HG03520 (cell line): ENCODE results near the gene OGFOD3.
"Not testable (repeated sequence)": the region's sequence is repeated elsewhere in the genome, so short reads cannot be mapped to it uniquely, and the experiment has no call there.

Experiments
- ATAC-seq: cut with Tn5 transposase; IDR thresholded peaks from one replicate; pipeline ENCODE4 v1.9.1; 2021; ENCODE audit warnings: mild to moderate bottlenecking, moderate library complexity; ENCODE audit not compliant: unreplicated experiment

Gene OGFOD3

DNA sequence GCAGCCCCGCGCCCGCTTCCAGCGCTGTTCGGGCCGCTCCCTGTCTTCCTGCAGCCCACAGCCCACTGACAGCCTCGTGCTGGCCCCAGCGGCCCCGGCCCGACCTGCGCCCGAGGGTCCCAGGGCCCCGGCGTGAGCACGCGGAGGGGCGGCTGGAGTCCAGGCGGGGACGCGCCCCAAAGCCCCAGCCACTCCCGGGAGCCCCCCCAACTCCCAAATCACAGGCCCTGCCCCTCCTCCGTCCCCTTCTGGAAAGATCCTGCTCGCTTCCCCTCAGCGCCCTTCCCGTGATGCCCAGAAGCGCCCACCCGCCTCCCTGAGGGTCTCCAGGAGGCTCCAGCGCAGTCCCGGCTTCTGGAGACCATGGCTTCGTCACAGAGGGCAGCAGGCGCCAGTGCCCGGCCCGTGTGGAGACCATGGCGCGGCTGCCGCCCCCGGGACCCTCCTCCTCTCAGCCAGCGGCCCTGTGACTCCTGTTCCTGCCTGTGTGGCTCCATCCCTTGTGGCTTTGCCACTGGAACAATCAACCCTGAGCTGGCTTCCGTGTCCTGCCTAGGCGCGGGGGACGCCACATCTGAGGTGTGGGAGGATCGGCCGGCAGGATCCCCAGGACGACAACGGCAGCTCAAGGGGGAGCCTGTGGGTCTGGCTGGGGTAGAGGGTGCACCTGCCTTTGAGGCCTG lies 42.9 kb downstream of the OGFOD3 start:
- no peak for ATAC-seq

DNA sequence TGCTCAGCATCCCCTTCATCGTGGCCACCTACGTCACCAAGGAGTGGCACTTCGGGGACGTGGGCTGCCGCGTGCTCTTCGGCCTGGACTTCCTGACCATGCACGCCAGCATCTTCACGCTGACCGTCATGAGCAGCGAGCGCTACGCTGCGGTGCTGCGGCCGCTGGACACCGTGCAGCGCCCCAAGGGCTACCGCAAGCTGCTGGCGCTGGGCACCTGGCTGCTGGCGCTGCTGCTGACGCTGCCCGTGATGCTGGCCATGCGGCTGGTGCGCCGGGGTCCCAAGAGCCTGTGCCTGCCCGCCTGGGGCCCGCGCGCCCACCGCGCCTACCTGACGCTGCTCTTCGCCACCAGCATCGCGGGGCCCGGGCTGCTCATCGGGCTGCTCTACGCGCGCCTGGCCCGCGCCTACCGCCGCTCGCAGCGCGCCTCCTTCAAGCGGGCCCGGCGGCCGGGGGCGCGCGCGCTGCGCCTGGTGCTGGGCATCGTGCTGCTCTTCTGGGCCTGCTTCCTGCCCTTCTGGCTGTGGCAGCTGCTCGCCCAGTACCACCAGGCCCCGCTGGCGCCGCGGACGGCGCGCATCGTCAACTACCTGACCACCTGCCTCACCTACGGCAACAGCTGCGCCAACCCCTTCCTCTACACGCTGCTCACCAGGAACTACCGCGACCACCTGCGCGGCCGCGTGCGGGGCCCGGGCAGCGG lies 43.6 kb downstream of the OGFOD3 start:
- ATAC-seq, result no peak

DNA sequence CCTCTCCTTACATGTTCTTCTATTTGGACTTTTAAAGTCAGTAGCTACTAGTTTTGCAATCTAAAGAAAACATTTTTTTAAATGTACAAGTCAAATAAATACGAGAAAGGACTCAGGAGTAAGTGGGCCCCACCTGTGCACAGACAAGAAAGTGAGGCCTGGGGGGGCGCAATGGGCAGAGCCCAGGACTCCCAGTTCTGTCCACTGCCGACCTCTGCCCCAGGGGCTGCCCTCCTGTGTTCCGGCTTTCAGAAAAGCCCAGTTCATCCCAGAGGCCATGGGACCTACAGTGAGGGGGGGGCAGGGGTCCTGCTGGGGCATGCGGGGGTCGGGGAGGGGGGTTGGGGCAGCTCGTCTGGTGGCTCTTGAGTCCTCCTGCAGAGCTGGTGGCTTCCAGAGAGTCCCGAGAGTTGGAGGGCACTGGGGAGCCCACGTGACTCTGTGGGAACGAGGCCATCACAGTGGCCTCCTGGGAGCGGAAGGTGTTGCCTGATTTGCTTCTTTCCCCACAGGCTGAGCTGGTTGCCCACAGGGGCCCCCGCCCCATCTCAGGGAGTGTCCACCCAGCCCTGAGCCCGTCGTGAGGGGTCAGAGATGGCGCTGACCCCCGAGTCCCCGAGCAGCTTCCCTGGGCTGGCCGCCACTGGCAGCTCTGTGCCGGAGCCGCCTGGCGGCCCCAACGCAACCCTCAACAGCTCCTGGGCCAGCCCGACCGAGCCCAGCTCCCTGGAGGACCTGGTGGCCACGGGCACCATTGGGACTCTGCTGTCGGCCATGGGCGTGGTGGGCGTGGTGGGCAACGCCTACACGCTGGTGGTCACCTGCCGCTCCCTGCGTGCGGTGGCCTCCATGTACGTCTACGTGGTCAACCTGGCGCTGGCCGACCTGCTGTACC lies 44.4 kb downstream of the OGFOD3 start:
- ATAC-seq, result no peak

DNA sequence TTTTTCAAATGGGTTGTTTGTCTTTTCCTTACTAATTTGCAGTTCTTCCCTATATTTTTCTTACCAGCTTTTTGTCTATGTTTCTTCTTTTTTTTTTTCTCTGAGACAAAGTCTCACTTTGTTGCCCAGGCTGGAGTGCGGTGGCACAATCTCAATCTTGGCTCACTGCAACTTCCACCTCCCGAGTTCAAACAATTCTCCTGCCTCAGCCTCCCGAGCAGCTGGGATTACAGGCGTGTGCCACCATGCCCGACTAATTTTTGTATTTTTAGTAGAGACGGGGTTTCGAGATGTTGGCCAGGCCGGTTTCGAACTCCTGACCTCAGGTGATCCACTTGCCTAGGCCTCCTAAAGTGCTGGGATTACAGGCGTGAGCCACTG lies 45.3 kb downstream of the OGFOD3 start:
- ATAC-seq, result not testable (repeated sequence)

DNA sequence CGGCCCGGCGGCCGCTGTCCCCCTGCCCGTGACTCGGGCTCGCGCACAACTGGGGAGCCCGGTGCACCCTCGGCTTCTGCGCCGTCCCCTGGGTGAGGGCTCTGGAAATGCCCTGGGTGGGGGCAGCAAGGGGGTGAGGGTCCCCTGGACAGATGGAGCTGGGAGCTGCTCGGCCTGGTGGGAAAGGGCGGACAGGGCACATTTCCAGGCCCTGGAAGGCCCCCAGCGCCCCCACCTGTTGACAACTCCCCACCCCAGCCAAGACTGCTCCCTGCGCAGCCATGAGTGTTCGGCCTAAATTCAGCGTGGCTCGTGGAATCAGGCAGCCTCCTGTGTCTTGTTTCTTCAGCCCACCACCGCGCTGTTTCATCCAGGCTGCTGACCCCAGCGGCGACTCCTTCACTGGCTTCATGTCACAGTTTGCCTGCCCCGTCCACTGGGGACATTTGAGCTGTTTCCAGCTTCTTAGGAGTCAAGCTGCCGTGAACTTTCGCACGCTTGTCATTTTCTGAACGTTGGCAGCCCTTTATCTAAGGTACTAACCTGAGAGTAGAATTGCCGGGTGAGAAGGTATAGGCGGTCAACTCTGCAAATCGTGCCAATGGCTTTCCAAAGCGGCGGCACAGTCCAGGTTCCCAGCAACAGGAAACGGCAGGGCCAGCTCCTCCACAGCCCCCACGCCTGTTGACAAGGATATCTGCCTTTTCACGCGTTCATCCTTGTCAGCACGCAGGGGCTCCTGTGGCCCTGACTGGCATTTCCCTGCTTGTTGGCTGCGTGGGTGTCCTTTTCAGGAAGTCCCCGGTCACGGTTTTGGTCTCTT lies 45.9 kb downstream of the OGFOD3 start:
- ATAC-seq, result no peak

DNA sequence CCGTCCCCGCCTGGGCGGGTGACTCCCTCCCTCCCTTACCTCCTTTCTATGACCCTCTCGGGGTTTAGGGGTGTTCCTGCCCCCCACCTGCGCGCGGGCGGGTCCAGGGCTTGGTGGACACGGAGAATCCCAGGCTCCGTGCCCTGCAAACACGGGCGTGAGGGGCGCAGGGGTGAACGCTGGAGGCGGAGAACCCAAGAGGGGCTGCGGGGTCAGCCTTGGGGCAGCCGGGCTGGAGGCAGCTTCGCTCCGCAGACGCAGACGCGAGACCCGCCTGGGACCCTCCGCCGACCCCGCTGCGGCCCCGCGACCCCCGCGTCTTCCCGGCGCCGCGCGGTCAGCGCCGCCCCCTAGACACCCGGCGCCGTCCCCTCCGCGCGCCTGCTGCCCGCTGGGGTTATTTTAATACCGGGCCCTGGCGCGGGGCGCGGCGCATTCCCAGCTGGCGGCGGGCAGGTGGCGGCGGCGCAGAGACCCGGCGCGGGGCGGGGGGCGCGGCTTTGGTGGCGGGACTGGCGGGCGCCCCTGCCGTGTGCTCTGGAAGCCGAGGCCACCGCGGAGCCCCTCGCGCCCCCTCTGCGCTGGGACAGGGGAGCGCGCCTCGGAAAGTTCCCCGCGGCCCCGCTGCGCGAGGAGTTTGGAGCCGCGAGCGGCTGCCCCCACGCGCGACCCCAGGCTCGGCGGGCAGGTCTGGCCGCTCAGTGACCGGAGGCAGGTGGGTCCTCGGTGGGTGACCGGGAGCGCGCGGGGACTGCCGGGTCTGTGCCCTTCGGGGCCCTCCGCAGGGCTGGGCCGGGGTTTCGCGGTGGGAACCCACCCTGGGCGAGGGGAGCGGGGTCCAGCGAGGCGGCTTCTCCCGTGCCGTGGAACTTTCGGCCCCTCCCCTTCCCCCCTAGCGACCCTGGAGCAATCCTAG lies 46.8 kb downstream of the OGFOD3 start, which contains the start of gene UTS2R:
Gene UTS2R (plus strand): TSS at position 433 of the 916 bp plus-strand sequence. CDS start 2,560 bp downstream, outside the sequence.
- ATAC-seq, result no peak

DNA sequence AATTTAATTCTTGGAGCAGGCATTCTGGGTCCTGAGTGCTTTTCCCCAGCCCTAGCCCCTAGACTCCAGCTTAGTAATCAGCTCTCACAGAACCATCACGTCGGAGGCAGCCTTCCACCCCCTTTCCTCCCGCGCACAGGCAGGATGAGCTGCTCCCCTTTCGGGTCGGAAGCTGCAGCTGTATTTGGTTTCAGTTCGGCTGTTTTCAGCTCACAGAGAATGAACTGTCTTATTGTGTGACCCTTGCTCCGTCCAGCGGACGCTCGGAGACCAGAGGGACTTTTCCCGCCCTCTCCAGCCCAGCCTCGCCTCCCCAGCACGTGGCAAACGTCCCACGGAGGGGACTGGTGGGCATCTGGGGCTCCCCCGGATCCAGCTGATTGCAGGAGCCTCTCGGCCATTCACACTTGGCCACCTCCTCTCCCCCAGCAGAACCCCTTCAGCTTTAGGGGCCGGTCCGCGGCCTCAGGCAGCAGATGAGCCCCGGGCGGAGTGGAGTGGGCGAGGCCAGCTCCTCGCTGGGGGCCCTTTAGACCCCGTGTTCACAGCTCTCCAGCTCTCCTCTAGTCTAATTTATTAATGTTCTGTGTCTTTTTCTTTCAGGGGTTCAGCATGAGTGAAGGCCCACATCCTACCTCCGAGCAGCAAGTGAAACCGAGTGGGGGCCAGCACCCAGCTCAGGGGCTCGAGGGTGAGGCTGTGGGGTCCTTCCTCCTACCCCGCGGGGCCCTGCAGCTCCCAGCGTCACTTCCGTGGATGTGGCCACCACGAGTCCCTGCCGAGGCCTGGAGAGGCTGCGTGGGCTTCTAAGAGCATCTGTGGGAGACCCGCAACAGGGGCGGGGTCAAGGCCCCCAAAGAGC lies 47.7 kb downstream of the OGFOD3 start:
- no peak for ATAC-seq

DNA sequence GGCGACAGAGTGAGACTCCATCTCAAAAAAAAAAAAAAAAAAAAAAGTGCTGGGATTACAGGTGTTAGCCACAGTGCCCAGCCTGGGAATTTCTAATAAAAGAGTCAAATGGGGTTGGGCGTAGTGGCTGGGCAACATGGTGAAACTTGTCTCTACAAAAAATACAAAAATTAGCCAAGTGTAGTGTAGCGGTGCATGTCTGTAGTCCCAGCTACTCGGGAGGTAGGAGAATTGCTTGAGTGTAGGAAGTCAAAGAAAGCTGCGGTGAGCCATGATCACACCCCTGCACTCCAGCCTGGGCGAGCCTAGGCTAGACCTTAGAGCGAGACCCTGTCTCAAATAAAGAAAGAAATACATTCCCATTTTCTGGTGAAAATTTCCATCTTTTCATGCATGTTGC lies 49.2 kb downstream of the OGFOD3 start:
- ATAC-seq, result no peak

DNA sequence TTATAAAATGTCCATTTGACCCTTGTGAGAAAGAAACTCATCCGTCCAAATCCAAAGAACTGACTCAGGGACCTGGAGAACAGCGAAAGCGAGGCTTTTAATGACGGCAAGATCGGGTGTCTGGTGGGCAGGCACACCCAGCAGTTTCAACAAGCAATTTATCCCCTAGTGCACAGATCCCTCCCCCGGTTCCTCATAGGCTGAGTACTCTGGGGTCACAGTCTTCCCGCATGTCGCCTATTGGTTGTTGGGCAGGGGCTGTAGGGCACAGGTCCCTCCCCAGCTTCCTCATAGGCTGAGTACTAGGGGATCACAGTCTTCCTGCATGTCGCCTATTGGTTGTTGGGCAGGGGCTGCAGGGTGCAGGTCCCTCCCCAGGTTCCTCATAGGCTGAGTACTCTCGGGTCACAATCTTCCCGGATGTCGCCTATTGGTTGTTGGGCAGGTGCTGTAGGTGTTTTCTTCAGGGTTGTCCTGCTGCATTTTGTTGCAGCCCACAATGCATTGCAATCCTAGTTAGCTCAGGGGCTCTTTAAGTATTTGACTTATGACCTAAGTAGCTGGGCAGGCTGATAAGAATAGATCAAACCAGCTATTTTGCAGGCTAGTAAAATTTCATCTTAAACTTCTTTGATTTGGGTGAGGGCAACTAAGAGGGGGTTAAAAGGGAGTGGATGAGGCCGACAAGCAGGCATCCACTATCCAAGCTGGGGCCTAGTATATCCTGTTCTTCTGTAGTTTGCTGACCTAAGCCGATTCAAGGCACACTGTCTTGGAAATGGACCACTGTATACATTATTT lies 50.5 kb downstream of the OGFOD3 start:
- no peak for ATAC-seq

DNA sequence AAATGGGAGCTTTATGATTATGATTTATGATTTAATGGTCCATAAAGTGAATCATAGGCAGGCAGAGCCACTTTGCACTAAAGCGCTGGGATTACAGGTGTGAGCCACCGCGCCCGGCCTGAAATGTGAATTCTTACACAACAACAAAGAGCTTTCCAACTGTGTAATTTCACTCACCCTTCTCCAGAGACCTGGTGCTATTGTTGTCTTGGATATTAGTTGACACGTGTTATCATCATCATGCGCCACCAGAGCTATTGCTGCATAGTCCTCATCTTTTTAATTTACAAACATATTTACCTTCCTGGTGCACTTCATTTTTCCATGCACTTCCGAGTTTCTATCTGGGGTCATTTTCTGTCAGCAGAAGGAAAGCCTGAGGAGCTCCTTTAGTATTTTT lies 51.6 kb downstream of the OGFOD3 start:
- ATAC-seq, result no peak

DNA sequence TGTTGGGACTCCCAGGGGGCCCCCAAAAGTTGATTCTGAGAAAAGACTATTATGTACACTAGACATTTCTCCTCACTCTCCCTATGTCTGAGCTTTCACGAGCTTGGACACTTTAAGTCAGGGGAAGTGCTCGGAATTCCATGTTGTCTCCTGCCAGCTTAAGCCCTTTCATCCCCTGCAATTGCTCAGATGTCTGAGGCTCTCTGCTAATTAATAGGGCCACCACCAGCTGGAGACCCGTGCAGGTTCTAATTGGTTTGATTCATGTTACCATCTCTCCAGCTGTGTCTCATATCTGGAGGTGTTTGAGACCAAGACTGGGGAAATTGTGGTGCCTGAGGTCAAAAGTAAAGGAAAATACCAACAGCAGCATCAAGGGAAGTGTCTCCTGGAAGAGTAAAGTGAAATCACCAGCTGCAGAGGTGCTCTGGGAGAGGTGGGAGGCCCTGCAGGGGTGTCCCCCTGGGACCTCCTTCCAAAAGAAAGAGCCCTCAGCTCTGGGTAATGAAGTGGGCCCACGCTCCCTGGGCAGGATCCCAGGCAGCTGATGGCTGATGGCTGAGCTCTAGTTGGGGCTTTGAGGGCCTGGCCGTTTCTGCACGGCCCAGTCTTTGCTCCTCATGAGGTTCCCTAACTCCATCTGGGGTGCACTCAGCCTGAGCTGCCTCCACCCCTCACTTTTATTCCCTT lies 52.6 kb downstream of the OGFOD3 start:
- no peak for ATAC-seq

DNA sequence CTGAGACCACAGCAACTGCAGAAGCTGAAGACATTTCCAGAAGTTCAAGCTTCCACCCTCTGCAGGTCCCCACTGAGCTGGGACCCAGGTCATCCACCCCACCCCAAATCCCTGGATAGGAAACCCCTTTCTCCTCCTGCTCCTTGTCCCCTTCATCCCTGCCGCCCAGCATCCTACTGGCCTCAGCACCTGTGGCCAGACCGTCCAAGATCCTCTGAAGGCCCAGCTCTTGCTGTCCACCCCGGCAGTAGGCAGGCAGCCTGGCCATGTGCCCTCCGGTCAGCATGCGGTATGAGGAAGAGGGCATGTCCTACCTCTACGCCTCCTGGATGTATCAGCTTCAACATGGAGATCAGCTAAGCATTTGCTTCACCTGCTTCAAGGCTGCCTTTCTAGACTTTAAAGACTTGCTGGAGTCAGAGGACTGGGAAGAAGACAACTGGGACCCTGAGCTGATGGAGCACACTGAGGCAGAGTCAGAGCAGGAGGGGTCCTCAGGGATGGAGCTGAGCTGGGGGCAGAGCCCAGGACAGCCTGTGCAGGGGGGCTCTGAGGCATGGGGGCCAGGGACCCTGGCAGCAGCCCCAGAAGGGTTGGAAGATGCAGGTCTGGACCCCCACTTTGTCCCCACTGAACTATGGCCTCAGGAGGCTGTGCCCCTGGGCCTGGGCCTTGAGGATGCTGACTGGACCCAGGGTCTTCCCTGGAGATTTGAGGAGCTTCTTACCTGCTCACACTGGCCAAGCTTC lies 56.3 kb downstream of the OGFOD3 start:
- ATAC-seq, result no peak

DNA sequence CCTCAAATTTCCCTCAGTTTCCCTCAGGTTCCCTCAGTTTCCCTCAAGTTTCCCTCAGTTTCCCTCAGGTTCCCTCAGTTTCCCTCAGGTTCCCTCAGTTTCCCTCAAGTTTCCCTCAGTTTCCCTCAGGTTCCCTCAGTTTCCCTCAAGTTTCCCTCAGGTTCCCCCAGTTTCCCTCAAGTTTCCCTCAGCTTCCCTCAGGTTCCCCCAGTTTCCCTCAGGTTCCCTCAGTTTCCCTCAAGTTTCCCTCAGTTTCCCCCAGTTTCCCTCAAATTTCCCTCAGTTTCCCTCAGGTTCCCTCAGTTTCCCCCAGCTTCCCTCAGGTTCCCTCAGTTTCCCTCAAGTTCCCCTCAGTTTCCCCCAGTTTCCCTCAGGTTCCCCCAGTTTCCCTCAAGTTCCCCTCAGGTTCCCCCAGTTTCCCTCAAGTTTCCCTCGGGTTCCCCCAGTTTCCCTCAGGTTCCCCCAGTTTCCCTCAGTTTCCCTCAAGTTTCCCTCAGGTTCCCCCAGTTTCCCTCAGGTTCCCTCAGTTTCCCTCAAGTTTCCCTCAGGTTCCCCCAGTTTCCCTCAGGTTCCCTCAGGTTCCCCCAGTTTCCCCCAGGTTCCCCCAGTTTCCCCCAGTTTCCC lies 58.8 kb downstream of the OGFOD3 start:
- ATAC-seq, result not testable (repeated sequence)

DNA sequence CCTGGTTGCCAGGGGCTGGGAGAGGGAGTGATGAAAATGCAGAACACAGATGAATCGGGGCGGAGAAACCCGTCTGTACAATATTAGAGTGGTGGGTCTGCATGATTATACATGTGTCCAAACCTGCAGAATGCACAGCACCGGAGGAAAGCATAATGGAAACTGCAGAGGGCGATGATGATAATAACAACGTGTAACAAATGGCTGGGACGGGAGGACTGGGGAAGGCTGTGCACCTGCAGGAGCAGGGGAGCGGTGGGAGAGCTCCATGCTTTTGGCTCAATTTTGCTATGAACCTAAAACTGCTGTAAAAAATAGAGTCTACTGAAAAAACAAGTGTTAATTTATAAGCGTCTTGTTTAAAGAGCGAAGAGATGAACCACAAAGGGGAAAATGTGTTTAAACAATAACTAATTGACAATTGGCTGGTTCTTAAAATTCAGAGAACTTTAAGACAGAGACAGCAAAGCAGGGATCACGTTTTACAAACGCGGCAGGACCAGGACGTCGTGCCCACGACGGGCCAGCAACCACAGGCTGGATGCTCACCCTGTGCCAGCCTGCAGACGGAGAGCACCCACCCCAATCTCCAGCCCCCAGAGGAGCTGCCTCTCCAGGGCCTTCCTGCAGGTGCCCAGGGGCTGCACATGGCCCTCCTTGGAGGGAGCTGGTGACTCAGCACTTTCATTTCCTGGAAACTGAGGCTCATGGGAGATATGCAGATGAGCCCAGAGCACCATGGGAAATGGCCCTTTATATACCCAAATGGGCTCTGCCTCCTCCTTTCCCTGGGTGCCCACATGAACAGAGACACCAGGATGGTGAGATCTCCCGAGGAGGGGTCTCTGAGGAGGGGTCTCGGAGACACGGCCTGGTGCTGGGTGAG lies 59.7 kb downstream of the OGFOD3 start, which contains the start of gene TEX19:
Gene TEX19 (plus strand): TSS at position 783 of the 886 bp plus-strand sequence. CDS start 2,904 bp downstream, outside the sequence.
- no peak for ATAC-seq

DNA sequence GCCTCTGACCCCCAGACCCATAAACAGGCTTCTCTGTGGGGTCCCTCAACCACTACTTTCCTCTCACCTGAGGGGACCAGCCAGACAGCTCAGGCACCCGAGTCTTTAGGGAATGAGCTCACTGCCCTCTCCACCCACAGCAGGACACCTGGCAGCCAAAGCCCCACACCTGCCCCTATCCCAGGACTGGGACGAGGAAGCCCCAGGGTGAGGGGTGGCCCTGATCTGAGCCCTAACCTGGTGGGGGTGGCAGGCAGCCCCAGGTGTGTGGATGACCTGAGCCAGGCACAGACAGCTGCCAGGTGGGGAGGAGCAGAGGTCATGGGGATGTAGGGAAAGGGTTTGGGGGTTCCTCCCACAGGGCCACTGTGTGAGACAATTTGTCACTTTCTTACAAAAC lies 61.0 kb downstream of the OGFOD3 start:
- ATAC-seq, result no peak
